Upper lobe of left lung (tissue), 4 donors: ENCODE measurements around the gene ESR2.

Experiments used
- POLR2A ChIP-seq, 4 donors: fragments of 450-650 bp; IDR thresholded peaks; one replicate each; pipeline ENCODE4 v1.5.1; 2016 to 2017; ENCODE audit warnings: antibody characterized with exemption in 4 of 4, mild to moderate bottlenecking in 2 of 4
- POLR2AphosphoS5 ChIP-seq, 2 donors: sonication (generic); formaldehyde crosslinking; IDR thresholded peaks; one replicate each; pipeline ENCODE4 v1.5.1; 2017; ENCODE audit warnings: antibody characterized with exemption in 2 of 2
- TF ChIP-seq, protein P1 (sequence below), 6 experiments: fragments of 450-650 bp in 4 of 6; fragments of 200-600 bp in 2 of 6; sonication (generic) in 2 of 6; IDR thresholded peaks; one replicate each; pipeline ENCODE4 v1.5.1; 2016 to 2019; ENCODE audit warnings: antibody characterized with exemption in 6 of 6

DNA sequence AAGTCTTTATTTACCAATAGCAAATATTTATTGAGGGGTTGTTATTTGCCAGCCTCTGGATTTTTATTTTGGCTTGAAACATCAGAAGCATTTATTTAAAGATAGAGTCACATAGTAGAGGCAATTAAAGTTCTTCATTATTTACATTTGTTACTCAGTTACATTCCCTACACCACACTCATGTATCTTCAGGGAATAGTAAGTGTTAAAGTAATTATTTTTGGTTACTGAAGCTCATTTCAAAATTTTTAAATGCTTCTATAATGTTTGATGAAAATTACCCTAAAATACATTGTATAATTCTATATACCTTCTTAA lies 205.6 kb downstream of the ESR2 start:
- TF ChIP-seq POLR2A (IDR thresholded peaks at IDR 0.05) (no peak), POLR2AphosphoS5 (IDR thresholded peaks at IDR 0.05) (no peak)
- TF ChIP-seq, protein P1, sequence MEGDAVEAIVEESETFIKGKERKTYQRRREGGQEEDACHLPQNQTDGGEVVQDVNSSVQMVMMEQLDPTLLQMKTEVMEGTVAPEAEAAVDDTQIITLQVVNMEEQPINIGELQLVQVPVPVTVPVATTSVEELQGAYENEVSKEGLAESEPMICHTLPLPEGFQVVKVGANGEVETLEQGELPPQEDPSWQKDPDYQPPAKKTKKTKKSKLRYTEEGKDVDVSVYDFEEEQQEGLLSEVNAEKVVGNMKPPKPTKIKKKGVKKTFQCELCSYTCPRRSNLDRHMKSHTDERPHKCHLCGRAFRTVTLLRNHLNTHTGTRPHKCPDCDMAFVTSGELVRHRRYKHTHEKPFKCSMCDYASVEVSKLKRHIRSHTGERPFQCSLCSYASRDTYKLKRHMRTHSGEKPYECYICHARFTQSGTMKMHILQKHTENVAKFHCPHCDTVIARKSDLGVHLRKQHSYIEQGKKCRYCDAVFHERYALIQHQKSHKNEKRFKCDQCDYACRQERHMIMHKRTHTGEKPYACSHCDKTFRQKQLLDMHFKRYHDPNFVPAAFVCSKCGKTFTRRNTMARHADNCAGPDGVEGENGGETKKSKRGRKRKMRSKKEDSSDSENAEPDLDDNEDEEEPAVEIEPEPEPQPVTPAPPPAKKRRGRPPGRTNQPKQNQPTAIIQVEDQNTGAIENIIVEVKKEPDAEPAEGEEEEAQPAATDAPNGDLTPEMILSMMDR (IDR thresholded peaks at IDR 0.05), result no peak
